Measurements from ENCODE around the gene COL9A3. TPM values are rescaled to one million over a fixed set of nuclear protein-coding genes. Genes with fewer than 3 reads are reported as not detected.
A peak's percentile ranks its signal among the peaks of the same experiment; 100 is the strongest.

Gene COL9A3
- total RNA-seq, 2 donors from 2014 or later = 2.3 to 2.8 TPM

DNA sequence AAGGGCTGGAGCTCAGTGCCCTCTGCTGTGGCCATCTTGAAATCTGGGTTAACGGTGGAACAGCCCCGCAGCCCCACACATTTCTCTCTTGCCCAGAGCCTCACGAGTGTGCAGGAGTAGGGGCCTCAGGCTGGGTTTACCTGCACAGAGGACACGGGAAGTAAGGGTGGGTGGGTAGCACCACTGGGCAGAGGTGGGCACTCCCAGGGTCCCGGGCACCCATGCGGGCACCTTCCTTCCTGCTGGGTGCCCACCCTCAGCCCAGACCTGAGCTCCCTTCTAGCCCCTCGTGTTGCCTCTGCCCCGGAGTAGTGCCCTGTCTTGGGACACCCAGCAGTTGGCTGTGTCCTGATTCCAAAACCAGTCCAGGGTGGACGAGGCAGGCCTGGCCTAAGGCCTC lies 11.2 kb downstream of the COL9A3 start:
- DNase-seq (no peak), ATAC-seq (no peak)
- intact Hi-C loops (cut with DNase I, micrococcal nuclease) = no loop called here

DNA sequence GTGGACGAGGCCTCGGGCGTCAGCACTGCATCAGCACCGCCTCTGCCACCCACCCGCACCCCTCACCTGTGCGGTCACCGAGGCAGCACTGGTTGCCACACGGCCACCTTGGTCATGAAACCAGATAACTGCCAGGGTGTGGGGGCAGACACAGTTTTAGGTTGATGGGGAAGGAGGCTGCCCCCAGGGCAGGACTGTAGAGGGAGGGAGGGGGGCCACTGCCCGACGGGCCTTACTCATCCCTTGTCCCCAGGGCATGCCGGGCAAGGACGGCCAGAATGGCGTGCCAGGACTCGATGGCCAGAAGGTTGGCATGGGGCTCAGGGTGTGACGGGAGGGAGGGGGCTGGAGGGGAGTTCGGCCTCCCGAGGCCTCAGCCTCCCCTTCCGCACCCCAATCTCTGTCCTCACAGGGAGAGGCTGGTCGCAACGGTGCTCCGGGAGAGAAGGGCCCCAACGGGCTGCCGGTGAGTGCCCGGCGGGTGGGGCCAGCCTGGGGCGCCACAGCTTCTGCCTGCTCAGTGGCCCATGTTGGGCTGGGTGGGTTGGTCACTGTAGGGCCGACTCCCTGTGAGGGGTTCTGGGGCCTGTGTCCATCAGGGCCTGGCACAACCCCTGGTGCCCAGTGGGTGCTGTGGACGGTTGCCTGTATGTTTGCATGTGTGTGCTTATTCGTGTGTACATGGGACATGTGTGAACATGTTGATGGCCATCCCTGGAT lies 11.8 kb downstream of the COL9A3 start:
- ATAC-seq (no peak), DNase-seq (no peak)
- intact Hi-C loops (cut with DNase I, micrococcal nuclease) = no loop called here

DNA sequence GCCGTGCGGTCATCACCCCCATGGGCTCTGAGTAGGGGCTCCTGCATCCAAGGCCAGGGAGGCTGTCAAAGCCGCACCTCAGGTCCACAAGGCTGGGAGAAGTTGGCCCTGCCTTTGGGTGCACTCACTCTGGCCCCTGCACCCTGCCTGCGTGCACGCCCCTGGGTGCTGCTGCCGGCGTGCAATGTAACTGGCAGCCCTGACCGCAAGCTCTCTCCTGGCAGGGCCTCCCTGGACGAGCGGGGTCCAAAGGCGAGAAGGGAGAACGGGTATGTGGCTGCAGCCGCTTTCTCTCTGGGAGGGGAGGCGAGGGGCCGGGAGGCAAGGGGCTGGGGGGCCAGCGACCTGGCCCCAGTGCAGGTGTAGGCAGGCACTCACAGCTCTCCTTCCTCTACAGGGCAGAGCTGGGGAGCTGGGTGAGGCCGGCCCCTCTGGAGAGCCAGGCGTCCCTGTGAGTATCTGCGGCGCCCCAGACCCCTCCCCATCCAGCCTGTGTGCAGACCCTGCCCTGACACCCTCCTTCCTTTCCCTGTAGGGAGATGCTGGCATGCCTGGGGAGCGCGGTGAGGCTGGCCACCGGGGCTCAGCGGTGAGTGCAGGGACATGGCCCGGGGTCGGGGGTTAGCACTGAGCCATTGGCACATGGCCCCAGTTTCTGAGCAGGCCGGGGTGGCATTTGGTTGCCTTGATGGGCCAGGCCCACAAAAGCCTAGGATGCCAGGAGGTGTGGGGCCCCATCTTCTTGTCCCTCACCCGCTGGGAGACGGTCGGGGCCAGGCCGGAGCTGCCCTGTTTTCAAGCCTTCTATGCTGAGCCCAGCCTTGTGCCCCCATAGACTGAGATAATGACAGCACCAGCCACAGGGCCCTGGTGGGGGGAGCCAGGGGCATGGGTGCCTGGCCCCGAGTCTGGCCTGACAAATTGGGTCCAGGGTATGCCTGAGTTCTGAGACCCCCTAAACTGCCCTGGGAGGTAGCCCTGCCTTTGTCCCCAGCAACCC lies 12.7 kb downstream of the COL9A3 start:
- intact Hi-C loops (cut with DNase I, micrococcal nuclease) = no loop called here
- DNase-seq = no peak
- no peak for ATAC-seq

DNA sequence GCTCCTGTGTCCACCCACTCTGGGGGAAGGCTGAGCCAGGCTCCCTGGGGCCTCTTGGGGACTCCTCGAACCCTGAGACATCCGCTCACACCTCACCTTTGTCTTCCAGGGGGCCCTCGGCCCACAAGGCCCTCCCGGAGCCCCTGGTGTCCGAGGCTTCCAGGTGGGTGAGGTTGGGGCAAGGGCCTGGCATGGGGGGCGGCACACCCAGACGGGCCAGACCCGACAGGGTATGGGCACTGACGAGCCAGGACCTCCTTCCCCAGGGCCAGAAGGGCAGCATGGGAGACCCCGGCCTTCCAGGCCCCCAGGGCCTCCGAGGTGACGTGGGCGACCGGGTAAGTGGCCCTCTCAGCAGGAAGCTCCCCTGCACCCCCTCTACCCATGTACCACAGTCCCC lies 13.4 kb downstream of the COL9A3 start:
- no peak for DNase-seq
- intact Hi-C loops (cut with DNase I, micrococcal nuclease) = no loop called here
- no peak for ATAC-seq

GRCh38 chr20:62830821-62831220 lies 14.0 kb downstream of the COL9A3 start:
- ATAC-seq = peak; percentile 36
- DNase-seq = no peak
- intact Hi-C loops (cut with DNase I, micrococcal nuclease) = no loop called here

DNA sequence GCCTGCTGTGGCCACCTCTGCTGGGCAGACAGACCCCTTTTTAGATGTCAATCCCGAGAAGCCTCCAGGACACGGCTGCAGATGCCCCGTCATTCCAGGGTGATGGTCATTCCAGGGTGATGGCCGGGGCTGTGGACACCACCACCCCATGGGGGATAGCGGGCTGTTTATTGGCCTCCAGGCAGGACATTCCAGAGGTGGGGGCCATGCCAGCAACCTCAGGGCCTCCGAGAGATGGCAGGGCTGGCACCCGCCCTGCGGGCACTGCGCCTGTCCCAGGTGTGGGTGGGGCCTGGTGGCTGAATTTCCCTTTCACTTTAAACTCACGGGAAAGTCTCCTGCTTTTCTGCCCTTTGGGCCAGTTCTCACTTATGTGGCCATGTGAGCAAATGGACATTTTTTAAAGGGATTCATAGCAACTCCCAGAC lies 14.5 kb downstream of the COL9A3 start:
- DNase-seq = peak; percentile 67 to 85
- intact Hi-C loops (cut with DNase I, micrococcal nuclease) = no loop called here
- peak; percentile 81 for ATAC-seq

DNA sequence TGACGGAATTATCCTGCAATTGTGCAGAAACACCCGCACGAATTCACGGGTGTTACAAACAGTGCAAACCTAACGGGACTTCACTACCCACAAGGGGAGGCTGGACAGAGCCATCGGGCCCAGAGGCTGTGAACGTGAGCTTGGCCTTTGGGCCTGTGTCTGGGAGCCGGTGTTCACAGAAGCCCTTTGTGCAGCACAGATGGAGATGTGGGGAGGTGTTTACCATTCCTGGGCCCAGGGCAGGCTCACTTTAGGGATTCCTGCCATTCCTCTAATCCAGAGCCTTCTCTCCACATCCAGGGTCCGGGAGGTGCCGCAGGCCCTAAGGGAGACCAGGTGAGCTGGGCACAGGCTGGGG lies 15.0 kb downstream of the COL9A3 start:
- peak in 1 of 2 donors; percentile 16 for DNase-seq

DNA sequence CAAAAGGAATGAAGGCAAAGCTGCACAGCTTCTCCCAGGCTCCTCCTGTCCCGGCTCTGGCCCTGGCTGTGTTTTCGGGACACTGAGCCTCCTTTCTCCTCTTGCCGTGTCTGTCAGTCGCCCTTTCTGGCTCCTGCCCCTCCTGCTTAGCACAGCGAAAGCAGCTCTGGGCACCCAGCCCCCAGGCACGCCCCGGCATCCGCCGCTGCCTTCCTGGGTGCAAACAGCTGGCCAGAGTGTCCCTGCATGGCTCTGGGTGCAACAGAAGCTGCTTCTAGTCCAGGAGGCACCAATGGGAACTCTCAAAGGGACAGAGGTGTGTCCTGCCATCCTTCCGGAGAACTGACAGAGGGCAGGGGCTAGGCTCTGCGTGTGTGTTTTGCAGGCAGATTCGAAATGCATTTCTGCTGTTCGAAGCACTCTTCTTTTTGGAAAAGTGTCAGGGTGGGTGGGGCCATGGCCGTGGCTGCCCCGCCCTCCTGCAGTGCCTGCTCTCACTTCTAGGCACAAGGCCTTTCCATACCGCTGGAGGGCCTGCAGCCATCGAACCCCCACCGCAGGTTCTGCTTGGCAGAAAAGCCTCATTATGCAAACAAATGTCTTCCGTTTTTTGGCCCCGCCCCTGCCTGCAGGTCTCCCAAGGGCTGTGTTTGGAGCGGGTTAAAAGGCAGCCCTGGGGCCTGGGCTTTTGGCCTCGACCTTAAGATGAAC lies 15.5 kb downstream of the COL9A3 start:
- intact Hi-C loops (cut with DNase I, micrococcal nuclease) = no loop called here
- peak; percentile 65 to 73 for DNase-seq
- peak; percentile 51 for ATAC-seq

More for the DNA sequence above, 15.0 kb downstream of the COL9A3 start:
- peak; percentile 9 for ATAC-seq
- intact Hi-C loops (cut with DNase I, micrococcal nuclease) = no loop called here

GRCh38 chr20:62832951-62833391 lies 16.1 kb downstream of the COL9A3 start:
- DNase-seq (peak in 1 of 2 donors; percentile 38), ATAC-seq (peak; percentile 17)
- intact Hi-C loops (cut with DNase I, micrococcal nuclease) = no loop called here

DNA sequence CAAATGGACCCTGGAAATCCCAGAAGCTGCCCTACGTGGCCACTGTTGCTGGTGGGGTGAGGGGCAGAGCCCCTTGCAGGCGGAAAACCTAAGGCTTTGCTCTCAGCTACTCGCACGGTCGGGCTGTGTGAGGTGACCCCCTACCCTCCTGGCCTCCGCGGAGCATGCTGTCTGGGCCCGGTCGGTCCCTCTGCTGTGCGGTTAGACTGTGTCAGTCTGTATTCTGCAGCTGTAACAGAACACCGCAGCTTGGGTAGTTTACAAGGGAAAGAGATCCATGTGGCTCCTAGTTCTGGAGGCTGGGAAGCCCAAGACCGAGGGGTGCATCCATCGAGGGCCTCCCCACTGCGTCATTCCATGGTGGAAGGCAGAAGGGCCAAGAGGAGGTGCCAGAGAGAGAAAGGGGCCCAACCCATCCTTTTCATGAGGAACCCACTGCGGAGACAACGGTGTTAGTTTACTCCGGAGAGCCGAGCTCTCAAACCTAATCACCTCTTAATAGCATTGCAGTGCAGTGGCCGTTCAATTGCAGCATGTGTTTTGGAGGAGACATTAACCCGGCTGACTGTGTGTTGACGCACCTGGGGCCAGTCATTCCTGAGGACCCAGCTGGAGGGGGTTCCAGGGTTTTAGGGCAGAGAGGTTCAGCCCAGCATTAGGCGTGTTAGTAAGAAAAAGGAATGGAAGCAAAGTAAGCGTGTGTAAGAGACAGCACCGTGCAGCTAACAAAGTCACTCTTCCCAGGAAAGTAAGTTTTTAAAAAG lies 18.3 kb downstream of the COL9A3 start:
- DNase-seq = peak in 1 of 2 donors; percentile 4
- intact Hi-C loops (cut with DNase I, micrococcal nuclease) = no loop called here
- ATAC-seq = no peak

DNA sequence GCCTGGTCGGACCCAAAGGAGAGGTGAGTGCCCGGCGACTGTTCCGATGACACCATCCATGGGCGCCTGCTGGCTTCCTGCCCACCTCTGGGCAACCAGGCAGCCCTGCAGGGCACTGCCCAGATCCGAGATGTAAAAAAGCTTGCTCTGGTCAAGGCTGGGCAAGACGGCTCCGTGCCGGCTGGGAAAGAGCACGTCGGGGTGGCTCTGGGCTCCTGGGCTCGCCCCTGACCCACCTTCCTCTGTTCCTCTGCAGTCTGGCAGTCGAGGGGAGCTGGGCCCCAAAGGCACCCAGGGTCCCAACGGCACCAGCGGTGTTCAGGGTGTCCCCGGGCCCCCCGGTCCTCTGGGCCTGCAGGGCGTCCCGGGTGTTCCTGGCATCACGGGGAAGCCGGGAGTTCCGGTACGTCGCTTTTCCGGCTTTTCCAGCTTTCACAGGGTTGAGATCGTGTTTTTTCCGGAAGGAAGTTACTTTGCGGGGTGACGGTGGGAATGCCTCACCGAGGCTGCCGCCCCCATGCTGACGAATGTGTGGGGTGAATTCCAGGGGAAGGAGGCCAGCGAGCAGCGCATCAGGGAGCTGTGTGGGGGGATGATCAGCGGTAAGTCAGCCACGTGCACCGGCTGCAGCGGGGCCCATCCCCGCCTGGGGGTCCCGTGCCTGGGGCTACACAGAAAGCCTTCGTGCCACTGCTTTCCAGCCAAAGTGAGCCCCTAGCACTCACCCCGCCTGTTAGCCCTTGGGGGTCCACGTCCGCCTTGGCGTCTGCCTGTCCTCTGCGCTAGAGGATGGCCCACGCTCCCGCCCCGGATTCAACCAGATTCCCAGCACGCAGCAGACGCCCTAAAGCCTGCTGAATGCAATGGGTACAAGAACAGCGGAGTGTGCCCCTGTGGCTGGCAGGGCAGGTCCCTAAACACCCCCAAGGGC lies 19.3 kb downstream of the COL9A3 start:
- ATAC-seq (no peak), DNase-seq (peak in 1 of 2 donors; percentile 11)
- intact Hi-C loops (cut with DNase I, micrococcal nuclease) = no loop called here

GRCh38 chr20:62836967-62837490 lies 20.2 kb downstream of the COL9A3 start:
- DNase-seq = peak in 1 of 2 donors; percentile 6
- intact Hi-C loops (cut with DNase I, micrococcal nuclease) = no loop called here

DNA sequence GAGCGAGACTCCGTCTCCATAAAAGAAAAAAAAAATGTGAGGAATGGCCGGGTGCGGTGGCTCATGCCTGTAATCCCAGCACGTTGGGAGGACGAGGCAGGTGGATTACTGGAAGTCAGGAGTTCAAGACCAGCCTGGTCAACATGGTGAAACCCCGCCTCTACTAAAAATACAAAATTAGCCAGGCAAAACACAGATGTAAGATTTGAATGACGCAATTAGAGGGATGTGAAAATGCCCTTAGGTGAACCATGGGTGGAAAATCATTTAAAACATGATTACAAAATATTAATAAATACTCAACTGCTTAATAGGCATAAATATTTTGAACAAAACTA lies 20.9 kb downstream of the COL9A3 start:
- DNase-seq (no peak), ATAC-seq (no peak)
- intact Hi-C loops (cut with DNase I, micrococcal nuclease) = no loop called here

More at GRCh38 chr20:62836967-62837490, 20.2 kb downstream of the COL9A3 start:
- ATAC-seq = no peak

DNA sequence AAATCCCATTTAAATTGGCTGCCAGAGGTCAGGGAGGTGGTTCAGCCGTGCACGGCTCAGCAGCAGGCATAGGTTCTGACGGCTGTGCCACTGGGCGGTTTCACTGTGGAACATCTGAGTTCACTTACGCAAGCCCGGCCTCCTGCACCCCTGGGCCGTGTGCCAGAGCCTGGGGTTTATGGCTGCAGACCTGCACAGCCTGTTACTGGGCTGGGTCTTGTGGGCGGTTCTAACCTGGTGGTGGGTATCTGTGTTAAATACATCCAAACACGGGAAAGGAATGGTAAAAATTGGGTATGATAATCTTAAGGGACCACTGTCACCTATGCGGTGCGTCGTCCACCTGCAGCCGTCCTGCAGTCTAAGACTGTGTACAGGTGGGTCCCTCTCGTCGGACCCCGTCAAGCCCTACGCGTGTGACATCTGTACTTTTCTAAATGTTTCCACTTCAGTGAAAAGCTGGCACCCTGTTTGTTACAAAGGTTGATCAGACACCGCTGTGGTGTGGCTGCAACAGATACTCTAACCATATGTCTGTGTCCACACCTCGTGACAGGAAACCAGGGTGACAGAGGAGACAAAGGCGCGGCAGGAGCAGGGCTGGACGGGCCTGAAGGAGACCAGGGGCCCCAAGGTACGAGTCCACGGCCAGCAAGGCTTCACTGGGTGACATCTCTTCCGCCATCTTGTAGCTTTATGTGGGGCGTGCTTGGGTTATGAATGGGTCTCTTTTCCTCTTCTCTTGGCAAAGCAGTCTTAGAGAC lies 21.5 kb downstream of the COL9A3 start:
- DNase-seq = peak; percentile 94 to 95
- ATAC-seq = peak; percentile 91

GRCh38 chr20:62839261-62839660 lies 22.4 kb downstream of the COL9A3 start:
- peak in 1 of 2 donors; percentile 6 for DNase-seq
- intact Hi-C loops (cut with DNase I, micrococcal nuclease) = no loop called here
- no peak for ATAC-seq

More for the DNA sequence above, 21.5 kb downstream of the COL9A3 start:
- intact Hi-C loops (cut with DNase I, micrococcal nuclease) = no loop called here

- DNase-seq = peak in 1 of 2 donors; percentile 8
- intact Hi-C loops (cut with DNase I, micrococcal nuclease) = no loop called here
- ATAC-seq = no peak
Observed at GRCh38 chr20:62839816-62840215, 23.0 kb downstream of the COL9A3 start.

Measured in left colon (tissue), 2 donors.